Measurements from ENCODE around the gene VEGFA. TPM values are rescaled to one million over a fixed set of nuclear protein-coding genes. Genes with fewer than 3 reads are reported as not detected.
A peak's percentile ranks its signal among the peaks of the same experiment; 100 is the strongest.

The VEGFA gene
- total RNA-seq, 4 donors from 2014 or later: 39.2 to 58.5 (median 45.0) TPM

GRCh38 chr6:43796903-43797890 is 27.2 kb downstream of the VEGFA start:
- Histone ChIP-seq H3K27me3 (no peaks in the 10 kb centered on the region), H3K4me3 (no peak overlapping the region), H3K4me1 (peaks cover 0 to 31% (median 0%) of the 10 kb centered on the region in 4 donors), H3K36me3 (no peaks in the 10 kb centered on the region), H3K9me3 (no peaks in the 10 kb centered on the region), H3K27ac (replicated peaks in 1 of 4) (no peak overlapping the region)
- 84% methylated on average over 10 of the region's 11 CpGs for WGBS
- DNase-seq (ENCODE audit: extremely low spot score): no peak
- intact Hi-C loops (cut with DNase I): no loop called here
- TF ChIP-seq CTCF (IDR thresholded peaks at IDR 0.05) (no peak), POLR2AphosphoS5 (IDR thresholded peaks at IDR 0.05) (no peak), POLR2A (IDR thresholded peaks at IDR 0.05; ENCODE audit: low read depth) (no peak), EP300 (IDR thresholded peaks at IDR 0.05) (no peak)

GRCh38 chr6:43797919-43798318 is 27.9 kb downstream of the VEGFA start:
- DNase-seq (ENCODE audit: extremely low spot score): no peak
- peaks cover 0 to 31% (median 0%) of the 10 kb centered on the region in 4 donors for H3K4me1 ChIP-seq
- no peaks in the 10 kb centered on the region for H3K27me3 ChIP-seq
- 95% methylated on average over 10 of the region's 11 CpGs for WGBS
- H3K27ac ChIP-seq (replicated peaks in 1 of 4): no peak overlapping the region
- no peaks in the 10 kb centered on the region for H3K9me3 ChIP-seq
- H3K36me3 ChIP-seq: no peaks in the 10 kb centered on the region
- TF ChIP-seq EP300 (IDR thresholded peaks at IDR 0.05) (no peak), CTCF (IDR thresholded peaks at IDR 0.05) (no peak), POLR2AphosphoS5 (IDR thresholded peaks at IDR 0.05) (no peak), POLR2A (IDR thresholded peaks at IDR 0.05; ENCODE audit: low read depth) (no peak)
- intact Hi-C loops (cut with DNase I): no loop called here
- H3K4me3 ChIP-seq: no peak overlapping the region

GRCh38 chr6:43798688-43799444 is 28.9 kb downstream of the VEGFA start:
- 70% methylated on average over 8 of the region's 10 CpGs for WGBS
- Histone ChIP-seq H3K9me3 (no peaks in the 10 kb centered on the region), H3K27me3 (no peaks in the 10 kb centered on the region), H3K4me3 (no peak overlapping the region), H3K36me3 (no peaks in the 10 kb centered on the region), H3K4me1 (peaks cover 0 to 25% (median 0%) of the 10 kb centered on the region in 4 donors), H3K27ac (replicated peaks in 1 of 4) (no peak overlapping the region)
- no peak for TF ChIP-seq EP300 (IDR thresholded peaks at IDR 0.05)
- peak; percentile 10 to 18 for TF ChIP-seq POLR2AphosphoS5 (IDR thresholded peaks at IDR 0.05)
- TF ChIP-seq CTCF (IDR thresholded peaks at IDR 0.05): no peak
- TF ChIP-seq POLR2A (IDR thresholded peaks at IDR 0.05; ENCODE audit: low read depth): no peak
- intact Hi-C loops (cut with DNase I): no loop called here
- no peak for DNase-seq (ENCODE audit: extremely low spot score)

DNA sequence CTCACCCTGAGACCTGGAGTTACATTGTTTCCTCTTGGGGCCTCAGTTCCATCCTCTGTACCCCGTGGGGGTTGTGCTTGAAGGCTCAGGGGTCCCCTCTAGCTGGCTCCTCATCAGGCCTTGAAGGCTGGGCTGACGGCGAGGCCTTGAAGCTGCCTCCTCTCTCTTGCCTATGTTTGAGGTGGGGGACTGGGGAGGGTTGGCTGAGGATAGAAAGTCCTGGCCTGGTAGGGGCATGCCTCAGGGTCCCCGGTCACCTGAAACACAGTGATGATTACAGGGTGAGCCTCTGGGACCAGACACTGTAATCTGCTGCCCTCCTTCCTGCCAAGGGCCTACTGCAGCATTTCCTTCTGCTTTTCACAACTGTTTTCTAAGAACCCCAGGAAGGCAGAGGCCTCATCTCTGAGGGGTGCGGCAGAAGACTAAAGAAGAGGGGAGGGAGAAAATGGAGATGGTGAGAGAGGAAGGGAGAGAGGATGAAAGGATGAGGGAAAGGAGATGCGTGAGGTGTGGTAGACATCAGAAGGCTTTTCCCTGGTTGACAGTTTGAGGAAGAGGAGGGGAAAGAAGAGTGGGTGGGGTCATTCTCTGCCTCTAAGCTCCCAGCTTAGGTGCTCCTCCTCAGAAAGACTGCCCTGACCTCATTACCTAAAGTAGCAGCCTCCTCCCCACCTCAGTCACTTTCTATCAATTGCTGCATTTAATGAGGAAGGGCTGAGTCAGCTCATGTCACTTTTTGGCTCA is 29.7 kb downstream of the VEGFA start:
- 78% methylated on average over 6 of the region's 6 CpGs for WGBS
- DNase-seq (ENCODE audit: extremely low spot score): no peak

More for the DNA sequence above, 29.7 kb downstream of the VEGFA start:
- Histone ChIP-seq H3K27me3 (no peaks in the 10 kb centered on the region), H3K36me3 (no peaks in the 10 kb centered on the region), H3K4me1 (peaks cover 0 to 18% (median 0%) of the 10 kb centered on the region in 4 donors), H3K9me3 (no peaks in the 10 kb centered on the region), H3K4me3 (no peak overlapping the region), H3K27ac (replicated peaks in 1 of 4) (no peak overlapping the region)
- TF ChIP-seq POLR2A (IDR thresholded peaks at IDR 0.05; ENCODE audit: low read depth) (no peak), POLR2AphosphoS5 (IDR thresholded peaks at IDR 0.05) (no peak), CTCF (IDR thresholded peaks at IDR 0.05) (no peak), EP300 (IDR thresholded peaks at IDR 0.05) (no peak)
- intact Hi-C loops (cut with DNase I): no loop called here
